PFSK-1 (cell line): Measurements from ENCODE around the gene SPEM2.

Experiments used
- FOXP2 ChIP-seq: optimal IDR thresholded peaks from 2 replicates; pipeline ENCODE3; 2011; ENCODE audit warnings: borderline replicate concordance, control low read depth, inconsistent platforms; ENCODE audit not compliant: insufficient read depth; ENCODE audit errors: extremely low read length, extremely low read depth
- POLR2AphosphoS5 ChIP-seq: IDR thresholded peaks from 2 replicates; pipeline ENCODE4 v1.6.1; 2012; ENCODE audit warnings: low read depth, mild to moderate bottlenecking, control low read depth, low read length, moderate library complexity
- TAF1 ChIP-seq: IDR thresholded peaks from 2 replicates; pipeline ENCODE4 v1.6.1; 2012; ENCODE audit warnings: low read length, control low read depth, borderline replicate concordance; ENCODE audit not compliant: insufficient read depth
- TF ChIP-seq, protein P1 (sequence below), 2 experiments: IDR thresholded peaks; 2 replicates each; pipeline versions ENCODE4 v1.6.1 to v1.8.0; 2011 to 2012; ENCODE audit warnings: low read depth in 2 of 2, low read length in 2 of 2, control low read depth in 1 of 2, inconsistent platforms in 1 of 2, mild to moderate bottlenecking in 1 of 2, moderate library complexity in 1 of 2; ENCODE audit not compliant: insufficient read depth in 1 of 2

DNA sequence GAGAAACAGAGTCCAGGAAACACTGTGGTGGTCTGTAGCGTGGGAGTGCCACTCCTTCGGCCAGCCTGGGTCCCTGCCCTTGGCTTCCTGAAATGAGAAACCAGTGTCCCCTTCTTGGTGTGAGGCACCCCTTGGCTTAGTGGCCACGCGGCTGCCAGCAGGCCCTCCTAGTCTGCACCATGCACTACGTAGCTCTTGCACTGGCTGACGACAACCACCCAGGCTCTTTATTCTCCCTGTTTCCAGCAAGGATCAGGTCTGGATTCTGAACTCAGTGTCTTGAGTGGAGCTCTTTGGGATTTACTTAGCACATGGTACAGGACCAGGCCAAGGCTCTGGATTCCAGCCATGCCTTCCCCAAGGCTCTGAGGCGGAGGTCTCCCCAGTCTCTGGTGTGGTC, 2.1 kb downstream of the SPEM2 start:
- no peak for TF ChIP-seq POLR2AphosphoS5
- TF ChIP-seq TAF1 = no peak
- TF ChIP-seq FOXP2 = no peak
- TF ChIP-seq, protein P1, sequence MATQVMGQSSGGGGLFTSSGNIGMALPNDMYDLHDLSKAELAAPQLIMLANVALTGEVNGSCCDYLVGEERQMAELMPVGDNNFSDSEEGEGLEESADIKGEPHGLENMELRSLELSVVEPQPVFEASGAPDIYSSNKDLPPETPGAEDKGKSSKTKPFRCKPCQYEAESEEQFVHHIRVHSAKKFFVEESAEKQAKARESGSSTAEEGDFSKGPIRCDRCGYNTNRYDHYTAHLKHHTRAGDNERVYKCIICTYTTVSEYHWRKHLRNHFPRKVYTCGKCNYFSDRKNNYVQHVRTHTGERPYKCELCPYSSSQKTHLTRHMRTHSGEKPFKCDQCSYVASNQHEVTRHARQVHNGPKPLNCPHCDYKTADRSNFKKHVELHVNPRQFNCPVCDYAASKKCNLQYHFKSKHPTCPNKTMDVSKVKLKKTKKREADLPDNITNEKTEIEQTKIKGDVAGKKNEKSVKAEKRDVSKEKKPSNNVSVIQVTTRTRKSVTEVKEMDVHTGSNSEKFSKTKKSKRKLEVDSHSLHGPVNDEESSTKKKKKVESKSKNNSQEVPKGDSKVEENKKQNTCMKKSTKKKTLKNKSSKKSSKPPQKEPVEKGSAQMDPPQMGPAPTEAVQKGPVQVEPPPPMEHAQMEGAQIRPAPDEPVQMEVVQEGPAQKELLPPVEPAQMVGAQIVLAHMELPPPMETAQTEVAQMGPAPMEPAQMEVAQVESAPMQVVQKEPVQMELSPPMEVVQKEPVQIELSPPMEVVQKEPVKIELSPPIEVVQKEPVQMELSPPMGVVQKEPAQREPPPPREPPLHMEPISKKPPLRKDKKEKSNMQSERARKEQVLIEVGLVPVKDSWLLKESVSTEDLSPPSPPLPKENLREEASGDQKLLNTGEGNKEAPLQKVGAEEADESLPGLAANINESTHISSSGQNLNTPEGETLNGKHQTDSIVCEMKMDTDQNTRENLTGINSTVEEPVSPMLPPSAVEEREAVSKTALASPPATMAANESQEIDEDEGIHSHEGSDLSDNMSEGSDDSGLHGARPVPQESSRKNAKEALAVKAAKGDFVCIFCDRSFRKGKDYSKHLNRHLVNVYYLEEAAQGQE (IDR thresholded peaks at IDR 0.05; ENCODE audit: insufficient read depth in 1 of 2, low read depth in 2 of 2, low read length in 2 of 2) = no peak
